ENCODE measurements around the gene HBD. TPM values are rescaled to one million over a fixed set of nuclear protein-coding genes. Genes with fewer than 3 reads are reported as not detected.

The HBD gene
- total RNA-seq, 4 donors from 2014 or later: not detected

DNA sequence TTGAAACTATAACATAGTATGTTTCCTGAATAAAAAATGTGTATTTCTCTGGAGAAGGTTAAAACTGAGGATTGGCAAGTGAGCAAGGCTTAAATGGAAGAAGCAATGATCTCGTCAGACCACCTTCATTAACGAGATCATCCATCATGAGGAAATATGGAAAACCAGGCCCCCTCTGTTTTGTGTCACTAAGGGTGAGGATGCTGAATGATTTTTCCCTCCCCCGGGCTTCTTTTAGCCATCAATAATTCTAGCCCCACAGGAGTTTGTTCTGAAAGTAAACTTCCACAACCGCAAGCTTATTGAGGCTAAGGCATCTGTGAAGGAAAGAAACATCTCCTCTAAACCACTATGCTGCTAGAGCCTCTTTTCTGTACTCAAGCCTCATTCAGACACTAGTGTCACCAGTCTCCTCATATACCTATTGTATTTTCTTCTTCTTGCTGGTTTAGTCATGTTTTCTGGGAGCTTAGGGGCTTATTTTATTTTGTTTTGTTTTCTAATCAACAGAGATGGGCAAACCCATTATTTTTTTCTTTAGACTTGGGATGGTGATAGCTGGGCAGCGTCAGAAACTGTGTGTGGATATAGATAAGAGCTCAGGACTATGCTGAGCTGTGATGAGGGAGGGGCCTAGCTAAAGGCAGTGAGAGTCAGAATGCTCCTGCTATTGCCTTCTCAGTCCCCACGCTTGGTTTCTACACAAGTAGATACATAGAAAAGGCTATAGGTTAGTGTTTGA is 41.3 kb upstream of the HBD start:
- H3K27ac ChIP-seq: no peak overlapping the region
- H3K36me3 ChIP-seq: no peaks in the 10 kb centered on the region
- H3K4me1 ChIP-seq: peaks cover 0 to under 1% (median 0%) of the 10 kb centered on the region in 3 donors
- TF ChIP-seq POLR2AphosphoS5 (IDR thresholded peaks at IDR 0.05): no peak
- no peak for TF ChIP-seq POLR2A (IDR thresholded peaks at IDR 0.05)
- TF ChIP-seq CTCF (IDR thresholded peaks at IDR 0.05): no peak
- 52 to 61% methylated on average over 5 to 6 of the region's 6 CpGs for WGBS, 2 donors (ENCODE audit: low coverage in 1 of 2)
- no peaks in the 10 kb centered on the region for H3K9me3 ChIP-seq
- no peak for ATAC-seq
- H3K4me3 ChIP-seq: no peak overlapping the region
- H3K27me3 ChIP-seq: no peaks in the 10 kb centered on the region

DNA sequence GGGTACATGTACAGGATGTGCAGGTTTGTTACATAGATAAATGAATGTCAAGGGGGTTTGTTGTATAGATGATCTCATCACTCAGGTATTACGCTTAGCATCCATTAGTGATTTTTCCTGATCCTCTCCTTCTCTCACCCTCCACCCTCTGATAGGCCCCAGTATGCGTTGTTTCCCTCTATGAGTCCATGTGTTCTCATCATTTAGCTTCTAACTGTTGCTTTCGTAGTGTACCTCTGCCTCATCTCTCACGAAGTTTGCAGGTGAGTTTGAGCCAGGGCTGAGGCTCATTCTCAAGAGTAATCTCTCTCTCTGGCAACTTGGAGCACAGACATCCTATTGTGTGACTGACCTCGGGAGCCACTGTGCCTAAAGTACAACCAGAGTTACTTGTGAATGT is 40.1 kb upstream of the HBD start:
- Histone ChIP-seq H3K4me1 (no peaks in the 10 kb centered on the region), H3K36me3 (no peaks in the 10 kb centered on the region), H3K9me3 (no peaks in the 10 kb centered on the region), H3K27me3 (no peaks in the 10 kb centered on the region), H3K27ac (no peak overlapping the region), H3K4me3 (no peak overlapping the region)
- ATAC-seq: no peak
- no peak for TF ChIP-seq POLR2AphosphoS5 (IDR thresholded peaks at IDR 0.05)
- no peak for TF ChIP-seq POLR2A (IDR thresholded peaks at IDR 0.05)
- no peak for TF ChIP-seq EP300 (IDR thresholded peaks at IDR 0.05)
- no peak for TF ChIP-seq CTCF (IDR thresholded peaks at IDR 0.05)
- 78 to 79% methylated on average over 4 to 5 of the region's 5 CpGs for WGBS, 2 donors (ENCODE audit: low coverage in 1 of 2)

- Histone ChIP-seq H3K27me3 (no peaks in the 10 kb centered on the region), H3K27ac (no peak overlapping the region), H3K36me3 (no peaks in the 10 kb centered on the region), H3K9me3 (no peaks in the 10 kb centered on the region), H3K4me3 (no peak overlapping the region), H3K4me1 (no peaks in the 10 kb centered on the region)
- TF ChIP-seq POLR2AphosphoS5 (IDR thresholded peaks at IDR 0.05): no peak
- no peak for TF ChIP-seq EP300 (IDR thresholded peaks at IDR 0.05)
- TF ChIP-seq POLR2A (IDR thresholded peaks at IDR 0.05): no peak
- TF ChIP-seq CTCF (IDR thresholded peaks at IDR 0.05): no peak
- 62 to 68% methylated on average over 4 of the region's 4 CpGs for WGBS, 2 donors (ENCODE audit: low coverage in 1 of 2)
- no peak for ATAC-seq
Observed at GRCh38 chr11:5272395-5273017, 38.2 kb upstream of the HBD start.

GRCh38 chr11:5269715-5270147 is 35.4 kb upstream of the HBD start, which contains the start of gene HBE1:
Gene HBE1 (minus strand): TSS chr11:5269945. CDS start chr11:5269890, 55 bp downstream.
- Histone ChIP-seq H3K9me3 (no peaks in the 10 kb centered on the region), H3K4me1 (no peaks in the 10 kb centered on the region), H3K27me3 (no peaks in the 10 kb centered on the region), H3K4me3 (no peak within 1 kb of the TSS), H3K36me3 (no peaks in the 10 kb centered on the region), H3K27ac (no peak within 1 kb of the TSS)
- no peak for ATAC-seq
- 25% methylated on average over 3 of the region's 4 CpGs; no CpG with 5 or more reads in 1 of the 2 donors for WGBS, 2 donors (ENCODE audit: low coverage in 1 of 2)
- no peak for TF ChIP-seq POLR2AphosphoS5 (IDR thresholded peaks at IDR 0.05)
- no peak for TF ChIP-seq POLR2A (IDR thresholded peaks at IDR 0.05)
- no peak for TF ChIP-seq EP300 (IDR thresholded peaks at IDR 0.05)
- TF ChIP-seq CTCF (IDR thresholded peaks at IDR 0.05): no peak
